Activated naive CD4-positive, alpha-beta T cell treated with anti-CD3 and anti-CD28 coated beads, Interleukin-2, amount 50 U/mL, for 16 hours (primary cell): ENCODE data around the gene IMP3.
A peak's percentile ranks its signal among the peaks of the same experiment; 100 is the strongest.
"Not testable (repeated sequence)": the region's sequence is repeated elsewhere in the genome, so short reads cannot be mapped to it uniquely, and the experiment has no call there.

Experiments
- DNase-seq: peaks from one replicate; pipeline ENCODE4 v3.0.0-alpha.2; 2020

Gene IMP3

GRCh38 chr15:75639709-75640482 is at the start of gene IMP3:
Gene IMP3 (minus strand): TSS chr15:75640224. CDS start chr15:75640168, 56 bp downstream.
- peak; percentile 94 for DNase-seq

GRCh38 chr15:75689429-75689828 is 49.4 kb upstream of the IMP3 start:
- DNase-seq = not testable (repeated sequence)

GRCh38 chr15:75688831-75689230 is 48.8 kb upstream of the IMP3 start:
- no peak for DNase-seq

GRCh38 chr15:75688278-75688557 is 48.2 kb upstream of the IMP3 start:
- DNase-seq = no peak

GRCh38 chr15:75687486-75688277 is 47.7 kb upstream of the IMP3 start:
- DNase-seq = no peak

GRCh38 chr15:75686212-75686642 is 46.2 kb upstream of the IMP3 start:
- DNase-seq = peak; percentile 78

- DNase-seq = no peak
Measured at GRCh38 chr15:75685195-75685594, 45.2 kb upstream of the IMP3 start.

GRCh38 chr15:75684648-75685047 is 44.6 kb upstream of the IMP3 start:
- DNase-seq = no peak

- peak; percentile 73 for DNase-seq
Measured at GRCh38 chr15:75683646-75684312, 43.8 kb upstream of the IMP3 start.

- DNase-seq = no peak
Measured at GRCh38 chr15:75682181-75683135, 42.4 kb upstream of the IMP3 start.

GRCh38 chr15:75680007-75680789 is 40.2 kb upstream of the IMP3 start:
- no peak for DNase-seq

- not testable (repeated sequence) for DNase-seq
Measured at GRCh38 chr15:75678324-75678690, 38.3 kb upstream of the IMP3 start.

GRCh38 chr15:75677465-75678323 is 37.7 kb upstream of the IMP3 start:
- DNase-seq = no peak

- no peak for DNase-seq
Measured at GRCh38 chr15:75676688-75677464, 36.9 kb upstream of the IMP3 start.

GRCh38 chr15:75675579-75676404 is 35.8 kb upstream of the IMP3 start:
- DNase-seq = no peak

GRCh38 chr15:75674366-75674765 is 34.3 kb upstream of the IMP3 start:
- no peak for DNase-seq

- no peak for DNase-seq
Measured at GRCh38 chr15:75673426-75674235, 33.6 kb upstream of the IMP3 start.
